Central memory CD8-positive, alpha-beta T cell (primary cell): Measurements from ENCODE around the gene ZNF621.
"Not testable (repeated sequence)": the region's sequence is repeated elsewhere in the genome, so short reads cannot be mapped to it uniquely, and the experiment has no call there.

ENCODE experiments used
- ATAC-seq: fragments of 150-1000 bp; cut with Tn5 transposase; replicated peaks from 2 replicates; pipeline ENCODE4 v1.10.0; 2022; ENCODE audit warnings: mild to moderate bottlenecking, moderate FRiP score, moderate number of reproducible peaks; ENCODE audit not compliant: poor library complexity, severe bottlenecking; ENCODE audit errors: extremely low read depth
- DNase-seq, 2 donors: peaks; one replicate each; pipeline ENCODE4 v3.0.0; 2021; ENCODE audit warnings: low spot score in 2 of 2
- H3K27ac Mint-ChIP-seq: one replicate; pipeline ENCODE4 v1.8.0; 2022; ENCODE audit warnings: low read depth, mild to moderate bottlenecking, moderate library complexity, mixed read lengths
- H3K27me3 Mint-ChIP-seq: one replicate; pipeline ENCODE4 v1.8.0; 2022; ENCODE audit warnings: mixed read lengths
- H3K36me3 Mint-ChIP-seq: one replicate; pipeline ENCODE4 v1.8.0; 2022; ENCODE audit warnings: mild to moderate bottlenecking, moderate library complexity, mixed read lengths; ENCODE audit not compliant: insufficient read depth
- H3K4me1 Mint-ChIP-seq: one replicate; pipeline ENCODE4 v1.8.0; 2022; ENCODE audit warnings: mixed read lengths
- H3K4me3 Mint-ChIP-seq: one replicate; pipeline ENCODE4 v1.8.0; 2022; ENCODE audit warnings: mild to moderate bottlenecking, moderate library complexity, mixed read lengths
- H3K9me3 Mint-ChIP-seq: one replicate; pipeline ENCODE4 v1.8.0; 2022; ENCODE audit warnings: mixed read lengths

Gene ZNF621

DNA sequence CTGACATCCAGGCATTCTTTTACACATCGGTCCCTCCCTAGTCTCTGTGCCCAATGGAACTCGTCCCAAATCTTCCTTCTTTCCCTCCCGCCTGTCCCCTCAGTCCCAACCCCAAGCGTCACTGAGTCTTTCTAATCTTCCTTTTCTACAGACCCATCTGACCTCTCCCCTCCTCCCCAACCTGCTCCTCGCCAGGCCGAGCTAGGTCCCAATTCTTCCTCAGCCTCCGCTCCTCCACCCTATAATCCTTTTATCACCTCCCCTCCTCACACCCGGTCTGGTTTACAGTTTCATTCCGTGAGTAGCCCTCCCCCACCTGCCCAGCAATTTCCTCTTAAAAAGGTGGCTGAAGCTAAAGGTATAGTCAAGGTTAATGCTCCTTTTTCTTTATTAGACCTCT, 37.7 kb downstream of the ZNF621 start:
- H3K4me3 Mint-ChIP-seq, DNase-seq, H3K36me3 Mint-ChIP-seq, H3K27ac Mint-ChIP-seq, H3K9me3 Mint-ChIP-seq, ATAC-seq, H3K4me1 Mint-ChIP-seq: not testable (repeated sequence)
- H3K27me3 Mint-ChIP-seq: peaks cover 18% of the 10 kb centered on the region

DNA sequence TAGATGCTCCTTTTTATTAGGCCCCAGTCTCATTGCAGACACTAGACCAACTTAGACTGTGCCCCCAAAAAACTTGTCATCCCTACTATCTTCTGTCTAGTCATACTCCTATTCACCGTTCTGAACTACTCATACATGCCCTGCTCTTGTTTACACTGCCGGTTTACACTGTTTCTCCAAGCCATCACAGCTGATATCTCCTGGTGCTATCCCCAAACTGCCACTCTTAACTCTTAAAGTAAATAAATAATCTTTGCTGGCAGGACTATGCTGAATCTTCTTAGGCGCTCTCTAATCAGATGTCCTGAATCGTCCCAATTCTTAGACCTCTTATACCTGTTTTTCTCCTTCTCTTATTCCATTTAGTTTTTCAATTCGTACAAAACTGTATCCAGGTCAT, 40.9 kb downstream of the ZNF621 start:
- not testable (repeated sequence) for DNase-seq, ATAC-seq, H3K9me3 Mint-ChIP-seq, H3K4me1 Mint-ChIP-seq, H3K27ac Mint-ChIP-seq, H3K36me3 Mint-ChIP-seq, H3K4me3 Mint-ChIP-seq
- peaks cover 28% of the 10 kb centered on the region for H3K27me3 Mint-ChIP-seq

DNA sequence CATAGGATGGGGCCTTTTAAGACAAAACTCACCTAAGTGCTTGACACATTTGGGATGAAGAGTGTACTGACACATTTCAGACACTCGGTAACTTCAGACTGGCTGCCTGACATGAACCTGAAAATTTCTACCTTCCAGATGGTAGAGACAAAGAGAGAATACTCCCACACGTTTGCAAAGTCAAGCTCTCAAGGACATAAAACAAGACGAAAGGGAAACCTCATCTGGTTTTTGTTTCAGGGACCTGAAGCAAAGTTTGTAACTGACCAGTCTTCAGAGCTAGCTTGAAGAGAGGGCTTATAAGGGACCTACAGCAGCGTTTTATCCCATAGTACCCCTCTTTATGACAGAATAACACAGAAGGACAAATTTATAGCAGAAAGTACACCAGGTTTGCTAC, 41.9 kb downstream of the ZNF621 start:
- Mint-ChIP-seq H3K27ac (no peak overlapping the region), H3K27me3 (peaks cover 28% of the 10 kb centered on the region), H3K4me3 (no peak overlapping the region), H3K9me3 (no peaks in the 10 kb centered on the region), H3K36me3 (peaks cover 1% of the 10 kb centered on the region), H3K4me1 (no peaks in the 10 kb centered on the region)
- DNase-seq (no peak), ATAC-seq (no peak)

DNA sequence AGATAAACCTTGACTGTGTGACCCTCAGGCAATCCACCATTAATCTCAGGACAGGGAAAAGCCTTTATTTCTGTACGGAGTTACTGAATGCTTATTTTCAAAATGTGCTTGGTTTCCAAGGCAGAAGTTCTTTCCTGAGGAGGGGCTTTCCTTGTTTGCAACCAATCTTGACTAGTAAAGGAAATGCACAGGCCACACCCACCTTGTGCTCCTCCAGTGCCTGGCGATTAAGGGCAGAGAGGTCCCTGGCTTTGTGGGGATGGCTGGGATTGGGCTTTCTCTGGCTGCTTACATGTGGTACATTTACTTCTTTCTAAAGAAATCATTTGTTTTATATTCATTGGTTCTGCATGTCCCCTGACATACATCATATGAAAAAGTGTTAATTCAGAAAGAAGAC, 47.8 kb downstream of the ZNF621 start:
- ATAC-seq: no peak
- H3K9me3 Mint-ChIP-seq: no peaks in the 10 kb centered on the region
- H3K27me3 Mint-ChIP-seq: peaks cover 43% of the 10 kb centered on the region
- H3K36me3 Mint-ChIP-seq: no peaks in the 10 kb centered on the region
- no peak for DNase-seq
- H3K4me3 Mint-ChIP-seq: no peak overlapping the region
- H3K4me1 Mint-ChIP-seq: no peaks in the 10 kb centered on the region
- no peak overlapping the region for H3K27ac Mint-ChIP-seq

DNA sequence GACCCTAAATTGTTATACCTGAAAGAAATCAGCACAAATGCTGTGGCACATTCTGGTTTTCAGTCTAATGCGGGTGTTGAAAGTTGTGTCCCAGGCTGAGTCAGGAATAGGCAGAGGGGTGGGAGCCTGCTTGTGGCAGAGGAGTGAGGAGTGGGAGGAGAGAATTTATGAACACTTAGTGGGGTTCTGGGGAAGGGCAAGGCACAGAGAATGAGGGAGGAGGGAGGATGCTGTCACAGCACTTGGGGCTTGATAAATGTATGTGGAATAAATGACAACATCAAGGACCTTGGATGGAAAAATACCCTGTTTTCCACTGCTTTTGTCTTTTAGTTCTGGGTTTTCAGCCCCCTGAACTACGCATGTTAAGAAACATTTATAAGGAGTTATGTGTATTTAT, 49.3 kb downstream of the ZNF621 start:
- no peak overlapping the region for H3K27ac Mint-ChIP-seq
- H3K27me3 Mint-ChIP-seq: peaks cover 43% of the 10 kb centered on the region
- no peaks in the 10 kb centered on the region for H3K9me3 Mint-ChIP-seq
- no peaks in the 10 kb centered on the region for H3K36me3 Mint-ChIP-seq
- no peak overlapping the region for H3K4me3 Mint-ChIP-seq
- DNase-seq (no peak), ATAC-seq (no peak)
- H3K4me1 Mint-ChIP-seq: no peaks in the 10 kb centered on the region

DNA sequence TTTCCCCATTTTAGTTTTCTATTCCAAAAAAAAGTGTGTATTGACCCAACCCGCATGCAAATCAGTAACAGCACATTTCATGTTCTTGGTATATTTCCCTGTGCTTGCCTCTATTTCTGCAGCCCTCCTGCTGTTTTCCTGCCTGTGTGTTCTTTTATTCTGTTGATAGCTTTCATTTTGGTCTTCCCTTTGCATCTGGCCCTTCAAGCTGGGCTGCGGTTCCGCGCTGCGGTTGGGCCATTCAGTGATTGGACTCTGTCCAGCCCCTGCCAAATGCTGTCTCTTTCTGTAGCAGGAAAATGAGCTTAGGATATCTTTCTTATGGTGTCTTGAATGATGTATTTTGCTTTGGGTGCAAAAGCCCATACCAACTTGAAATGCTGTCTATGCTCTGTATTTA, 49.9 kb downstream of the ZNF621 start:
- Mint-ChIP-seq H3K36me3 (no peaks in the 10 kb centered on the region), H3K4me3 (no peak overlapping the region), H3K27ac (peak overlapping the region; percentile 70), H3K27me3 (peaks cover 46% of the 10 kb centered on the region), H3K9me3 (no peaks in the 10 kb centered on the region), H3K4me1 (no peaks in the 10 kb centered on the region)
- DNase-seq (no peak), ATAC-seq (no peak)

DNA sequence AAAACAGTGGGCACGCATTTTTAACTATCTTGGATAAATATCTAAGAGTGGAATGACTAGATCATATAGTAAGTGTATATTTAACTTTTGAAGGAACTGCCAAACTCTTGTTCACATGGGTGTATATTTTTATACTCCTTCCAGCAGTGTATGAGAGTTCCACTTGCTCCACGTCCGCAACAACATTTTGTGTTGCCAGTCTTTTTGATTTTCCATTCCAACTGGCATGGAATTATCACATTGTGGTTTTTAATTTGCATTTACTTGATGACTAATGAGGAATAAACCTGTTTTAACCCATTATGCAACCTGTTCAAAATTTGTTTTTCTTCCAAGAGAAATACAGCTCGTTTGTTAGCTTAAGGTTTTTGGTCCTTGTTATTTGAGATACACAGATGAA, 51.6 kb downstream of the ZNF621 start:
- Mint-ChIP-seq H3K36me3 (no peaks in the 10 kb centered on the region), H3K9me3 (no peaks in the 10 kb centered on the region), H3K27me3 (peaks cover 45% of the 10 kb centered on the region), H3K27ac (no peak overlapping the region), H3K4me1 (no peaks in the 10 kb centered on the region), H3K4me3 (no peak overlapping the region)
- DNase-seq: no peak
- ATAC-seq: no peak

DNA sequence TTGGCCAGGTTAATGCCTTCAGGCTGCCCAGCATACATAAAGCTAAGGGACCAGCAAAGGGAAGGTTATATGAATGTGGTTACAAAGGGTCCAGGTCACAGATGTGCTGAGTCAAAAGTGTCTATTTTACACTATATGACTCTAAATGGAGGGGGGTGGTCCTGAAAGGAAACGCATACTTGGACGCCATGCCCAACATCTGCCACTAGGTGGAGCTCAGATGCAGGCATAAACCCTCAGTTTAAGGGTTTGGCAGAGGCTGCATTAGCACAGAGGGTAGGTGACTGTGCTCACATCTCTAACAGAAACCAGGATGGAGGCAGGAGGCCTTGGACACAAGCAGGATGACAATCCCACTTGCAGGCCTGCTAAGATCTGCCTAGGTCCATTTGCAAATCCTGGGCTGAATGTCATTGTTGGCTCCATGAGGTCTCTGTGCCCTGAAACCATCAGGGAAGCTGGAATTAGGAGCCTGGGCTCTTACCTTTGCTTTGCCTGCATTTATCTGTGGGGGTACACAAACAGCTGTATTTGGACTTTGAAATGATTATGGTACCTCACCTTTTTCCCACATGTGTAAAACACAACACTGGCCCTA, 55.8 kb downstream of the ZNF621 start:
- ATAC-seq: peak; percentile 49
- Mint-ChIP-seq H3K9me3 (no peaks in the 10 kb centered on the region), H3K27me3 (peaks cover 21% of the 10 kb centered on the region), H3K36me3 (no peaks in the 10 kb centered on the region), H3K4me3 (no peak overlapping the region), H3K27ac (no peak overlapping the region), H3K4me1 (no peaks in the 10 kb centered on the region)
- peak in 1 of 2 donors; percentile 44 for DNase-seq

DNA sequence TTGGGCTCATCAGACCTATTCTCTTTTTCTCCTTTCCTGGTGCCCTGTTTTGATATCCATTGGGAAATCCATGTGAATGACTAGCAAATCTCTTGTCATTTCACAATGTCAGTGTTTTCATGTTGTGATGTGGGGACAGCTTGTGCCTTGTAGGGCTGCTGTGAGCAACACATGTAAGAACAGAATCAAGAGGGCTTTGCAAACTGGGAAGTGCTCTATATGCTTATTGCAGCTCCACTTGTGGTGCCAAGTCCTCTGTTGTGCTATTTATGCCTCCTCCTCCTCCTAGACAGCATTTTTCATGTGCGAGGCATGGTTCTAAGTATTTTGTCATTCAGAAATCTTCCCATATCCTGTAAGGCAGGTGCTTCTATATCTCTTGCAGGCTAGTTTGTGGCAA, 56.4 kb downstream of the ZNF621 start:
- Mint-ChIP-seq H3K9me3 (no peaks in the 10 kb centered on the region), H3K27ac (no peak overlapping the region), H3K4me3 (no peak overlapping the region), H3K4me1 (no peaks in the 10 kb centered on the region), H3K27me3 (peaks cover 17% of the 10 kb centered on the region), H3K36me3 (no peaks in the 10 kb centered on the region)
- DNase-seq (no peak), ATAC-seq (no peak)

DNA sequence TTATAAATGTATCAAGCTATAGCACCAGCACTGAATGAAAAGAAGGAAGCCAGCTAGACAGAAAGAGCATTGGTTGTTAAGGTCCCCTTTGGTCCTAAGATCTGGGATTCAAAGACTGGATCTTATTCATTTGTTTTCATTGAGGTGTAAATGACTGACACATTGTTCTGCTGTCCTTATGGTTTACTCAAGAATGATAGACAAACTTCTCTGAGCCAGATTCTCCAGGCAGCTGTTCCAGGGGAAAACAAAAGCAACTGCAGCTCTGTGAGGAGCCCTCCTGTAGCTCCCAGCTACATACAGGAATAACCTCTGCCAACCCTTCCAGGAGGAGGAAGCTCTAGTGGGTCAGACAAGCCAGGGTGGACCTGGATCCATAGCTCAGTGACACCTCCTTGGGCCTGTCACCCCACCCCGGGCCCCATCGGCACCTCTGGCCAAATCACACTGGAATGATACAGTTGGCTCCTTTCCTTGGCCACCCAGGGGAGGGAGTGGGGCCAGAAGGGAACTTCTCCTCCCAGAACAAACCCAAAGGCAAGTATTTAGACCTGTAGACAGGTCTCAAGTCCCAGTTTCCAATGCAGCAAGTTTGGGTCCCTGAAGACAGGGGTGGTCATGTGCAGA, 57.8 kb downstream of the ZNF621 start:
- Mint-ChIP-seq H3K36me3 (no peaks in the 10 kb centered on the region), H3K27ac (no peak overlapping the region), H3K4me1 (no peaks in the 10 kb centered on the region), H3K27me3 (peaks cover 17% of the 10 kb centered on the region), H3K9me3 (no peaks in the 10 kb centered on the region), H3K4me3 (no peak overlapping the region)
- no peak for DNase-seq
- ATAC-seq: no peak

DNA sequence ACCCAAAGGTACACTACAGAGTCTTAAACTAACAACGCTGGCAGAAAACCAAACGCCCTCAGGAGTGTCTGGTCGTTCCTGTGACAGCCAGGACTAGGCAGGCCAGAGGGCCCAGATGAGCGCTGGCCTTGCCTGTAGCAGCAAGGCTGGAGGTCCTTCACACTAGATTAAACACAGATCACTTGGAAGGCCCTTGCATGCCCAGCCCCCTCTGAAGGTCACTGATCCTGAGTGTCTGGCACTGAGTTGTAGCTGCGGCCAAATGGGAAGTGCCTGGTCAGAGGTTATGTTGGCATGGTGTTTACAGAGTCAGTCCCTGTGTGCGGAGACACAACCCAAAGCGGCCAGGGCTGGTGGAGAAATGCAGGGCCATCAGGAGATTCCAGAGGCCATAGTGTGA, 58.9 kb downstream of the ZNF621 start:
- peaks cover 20% of the 10 kb centered on the region for H3K27me3 Mint-ChIP-seq
- ATAC-seq: no peak

DNA sequence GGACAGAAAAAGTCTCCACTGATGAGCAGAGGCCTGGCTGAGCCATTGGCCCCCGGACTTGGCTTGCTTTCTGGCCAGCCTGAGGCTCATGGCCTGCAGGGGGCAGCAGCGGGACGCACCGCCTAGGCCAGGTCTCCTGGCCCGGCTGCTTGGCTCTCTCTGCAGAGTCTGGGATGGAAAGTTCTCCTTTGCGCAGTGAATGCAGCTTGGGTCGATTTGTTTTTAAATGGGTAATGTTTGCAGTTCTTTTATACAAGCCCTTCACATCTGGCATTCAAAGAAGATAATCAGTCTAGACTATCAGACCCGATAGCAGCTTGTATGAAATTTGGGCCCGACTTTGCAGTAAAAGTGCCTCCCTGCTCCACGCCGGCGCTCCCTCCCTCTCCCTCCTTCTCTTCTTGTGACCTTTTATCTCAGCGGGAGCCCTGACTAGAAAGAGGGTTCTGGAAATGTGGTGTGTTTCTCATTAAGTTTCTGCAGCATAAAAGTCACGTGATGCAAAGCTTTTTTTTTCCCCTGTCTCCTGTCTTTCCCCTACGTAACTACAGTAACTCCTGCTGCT, 59.9 kb downstream of the ZNF621 start:
- no peaks in the 10 kb centered on the region for H3K4me1 Mint-ChIP-seq
- no peaks in the 10 kb centered on the region for H3K9me3 Mint-ChIP-seq
- H3K4me3 Mint-ChIP-seq: no peak overlapping the region
- peaks cover 25% of the 10 kb centered on the region for H3K27me3 Mint-ChIP-seq
- H3K36me3 Mint-ChIP-seq: no peaks in the 10 kb centered on the region
- no peak overlapping the region for H3K27ac Mint-ChIP-seq
- DNase-seq (peak; percentile 39 to 59), ATAC-seq (no peak)

More for the DNA sequence above, 58.9 kb downstream of the ZNF621 start:
- H3K36me3 Mint-ChIP-seq: no peaks in the 10 kb centered on the region
- no peaks in the 10 kb centered on the region for H3K4me1 Mint-ChIP-seq
- no peak overlapping the region for H3K27ac Mint-ChIP-seq
- DNase-seq: no peak
- no peaks in the 10 kb centered on the region for H3K9me3 Mint-ChIP-seq
- H3K4me3 Mint-ChIP-seq: no peak overlapping the region

DNA sequence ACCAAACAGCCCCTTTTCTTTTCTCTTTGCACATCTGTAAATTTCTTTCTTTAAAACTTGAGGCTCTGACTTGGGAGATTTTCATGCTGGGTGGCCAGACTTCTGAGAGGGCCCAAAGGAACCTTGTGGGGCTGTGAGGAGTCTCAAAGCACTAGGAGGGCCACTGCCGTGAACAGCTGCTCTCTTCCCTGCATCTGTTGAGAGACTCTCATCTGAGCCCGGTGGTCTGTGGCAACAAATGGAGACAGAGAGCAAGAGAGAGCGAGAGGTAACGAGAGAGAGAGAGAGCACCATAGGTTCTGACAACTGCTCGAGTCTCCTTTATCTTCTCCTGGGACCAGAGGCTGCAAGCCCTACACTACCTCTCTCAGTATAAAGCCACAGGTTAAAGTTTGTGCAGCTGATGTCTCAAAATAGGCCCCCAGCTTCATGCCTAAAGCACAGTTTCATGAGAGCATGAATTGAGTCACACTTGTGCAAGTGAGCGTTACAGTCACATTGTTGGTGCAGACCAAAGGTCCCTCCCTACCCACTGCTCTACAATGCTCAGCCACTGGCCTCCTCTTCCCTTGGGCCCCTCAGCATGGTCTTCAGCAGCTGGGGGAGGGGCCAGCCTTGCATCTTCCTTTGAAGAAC, 60.7 kb downstream of the ZNF621 start:
- Mint-ChIP-seq H3K4me1 (no peaks in the 10 kb centered on the region), H3K36me3 (no peaks in the 10 kb centered on the region), H3K27ac (no peak overlapping the region), H3K9me3 (no peaks in the 10 kb centered on the region), H3K4me3 (no peak overlapping the region), H3K27me3 (peaks cover 21% of the 10 kb centered on the region)
- no peak for DNase-seq
- no peak for ATAC-seq
